Retina (tissue), 1 donor: ENCODE results near the gene FSIP1.

Source experiments
- DNase-seq: peaks from one replicate; pipeline ENCODE4 v3.0.0-alpha.2; 2016

The FSIP1 gene

DNA sequence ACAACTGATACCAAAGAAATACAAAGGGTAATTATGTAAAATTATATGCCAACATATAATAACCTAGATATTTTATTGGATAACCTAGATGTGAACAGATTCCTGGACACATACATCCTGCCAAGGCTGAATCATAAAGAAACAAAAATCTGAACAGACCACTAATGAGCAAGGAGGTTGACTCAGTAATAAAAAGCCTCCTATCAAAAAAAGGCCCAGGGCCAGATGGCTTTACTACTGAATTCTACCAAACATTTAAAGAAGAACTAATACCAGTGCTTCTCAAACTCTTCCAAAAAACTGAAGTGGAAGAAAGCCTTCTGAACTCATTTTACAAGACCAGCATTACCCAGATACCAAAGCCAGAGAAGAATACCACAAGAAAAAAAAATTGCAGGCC is 169.4 kb downstream of the FSIP1 start:
- no peak for DNase-seq

DNA sequence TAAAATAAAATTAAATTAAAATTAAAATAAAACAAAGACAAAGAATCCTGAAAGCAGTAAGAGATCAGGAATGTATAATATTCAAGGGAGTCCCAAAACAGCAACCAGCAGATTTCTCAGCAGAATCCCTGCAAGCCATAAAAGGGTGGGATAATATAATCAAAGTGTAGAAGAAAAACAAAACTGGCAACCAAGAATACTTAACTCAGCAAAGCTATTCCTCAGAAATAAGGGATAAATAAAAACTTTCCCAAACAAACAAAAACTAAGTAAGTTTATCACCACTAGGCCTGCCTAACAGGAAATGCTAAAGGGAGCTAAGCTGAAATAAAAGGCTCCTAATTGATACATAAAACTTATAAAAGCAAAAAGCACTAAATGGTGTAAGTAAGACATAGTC is 172.0 kb downstream of the FSIP1 start:
- DNase-seq = no peak

- DNase-seq = no peak
These were observed 173.3 kb downstream of the FSIP1 start for GRCh38 chr15:39609166-39609916.

DNA sequence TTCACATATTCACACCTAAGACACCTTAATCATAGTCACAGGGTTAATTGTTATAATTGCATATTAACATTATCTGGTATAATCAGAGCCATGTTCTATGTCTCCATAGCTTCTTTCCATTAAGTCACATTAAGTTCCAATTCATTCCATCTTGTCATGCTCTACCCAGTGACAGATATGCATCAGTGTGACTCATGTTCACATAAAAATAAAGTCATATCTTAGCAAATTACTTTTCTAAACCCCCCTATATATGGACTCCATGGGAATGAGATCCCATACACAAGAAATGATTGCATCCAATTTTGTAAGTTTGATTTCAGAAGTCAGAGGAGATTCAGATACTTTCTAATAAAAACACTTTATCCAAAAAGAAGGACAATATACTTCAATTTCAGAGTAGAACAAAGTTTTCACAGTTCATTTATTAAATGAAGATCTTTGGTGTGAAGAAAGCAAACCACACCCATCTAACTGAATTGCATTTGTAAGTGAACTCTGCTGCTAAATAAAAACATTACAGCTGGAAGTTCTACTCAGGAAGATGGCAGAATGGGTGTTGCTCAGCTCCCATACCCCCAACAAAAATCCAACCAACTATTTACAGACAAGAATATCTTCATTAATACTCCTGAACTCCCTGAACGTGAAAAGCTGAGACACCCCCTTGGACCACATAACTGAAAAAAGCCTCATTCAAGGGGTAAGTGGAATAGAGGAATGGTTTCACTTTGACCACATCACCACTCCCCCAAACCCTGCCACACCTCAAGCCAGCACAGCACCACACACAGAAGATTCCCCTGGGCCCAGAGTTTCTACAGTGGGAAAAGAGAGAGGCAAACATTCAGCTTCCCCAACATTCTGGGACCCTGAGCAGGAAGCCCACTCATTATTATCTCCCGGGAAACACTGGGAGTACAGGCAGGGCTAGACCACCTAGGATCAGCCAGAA is 174.2 kb downstream of the FSIP1 start:
- DNase-seq = no peak

GRCh38 chr15:39605146-39605545 is 177.5 kb downstream of the FSIP1 start:
- DNase-seq = no peak

GRCh38 chr15:39602143-39602542 is 180.5 kb downstream of the FSIP1 start:
- DNase-seq = no peak

DNA sequence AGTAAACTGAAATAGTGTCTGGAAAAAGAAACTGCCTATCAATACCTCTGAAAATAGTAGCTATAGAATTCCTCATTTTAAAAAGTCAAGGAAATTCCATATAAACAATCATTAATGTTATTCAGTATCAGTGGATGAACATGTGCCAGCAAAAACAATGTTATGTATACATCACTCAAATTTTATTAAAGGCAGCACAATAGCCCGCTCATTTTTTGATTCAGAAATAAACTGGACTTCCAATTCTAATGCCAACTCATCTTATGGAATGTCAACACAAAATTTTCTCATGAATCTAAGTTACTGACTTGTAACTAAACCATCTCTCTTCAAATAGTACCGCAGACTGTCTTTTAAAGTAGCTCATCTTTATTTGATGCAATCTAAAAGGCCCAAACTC is 182.8 kb downstream of the FSIP1 start:
- no peak for DNase-seq

DNA sequence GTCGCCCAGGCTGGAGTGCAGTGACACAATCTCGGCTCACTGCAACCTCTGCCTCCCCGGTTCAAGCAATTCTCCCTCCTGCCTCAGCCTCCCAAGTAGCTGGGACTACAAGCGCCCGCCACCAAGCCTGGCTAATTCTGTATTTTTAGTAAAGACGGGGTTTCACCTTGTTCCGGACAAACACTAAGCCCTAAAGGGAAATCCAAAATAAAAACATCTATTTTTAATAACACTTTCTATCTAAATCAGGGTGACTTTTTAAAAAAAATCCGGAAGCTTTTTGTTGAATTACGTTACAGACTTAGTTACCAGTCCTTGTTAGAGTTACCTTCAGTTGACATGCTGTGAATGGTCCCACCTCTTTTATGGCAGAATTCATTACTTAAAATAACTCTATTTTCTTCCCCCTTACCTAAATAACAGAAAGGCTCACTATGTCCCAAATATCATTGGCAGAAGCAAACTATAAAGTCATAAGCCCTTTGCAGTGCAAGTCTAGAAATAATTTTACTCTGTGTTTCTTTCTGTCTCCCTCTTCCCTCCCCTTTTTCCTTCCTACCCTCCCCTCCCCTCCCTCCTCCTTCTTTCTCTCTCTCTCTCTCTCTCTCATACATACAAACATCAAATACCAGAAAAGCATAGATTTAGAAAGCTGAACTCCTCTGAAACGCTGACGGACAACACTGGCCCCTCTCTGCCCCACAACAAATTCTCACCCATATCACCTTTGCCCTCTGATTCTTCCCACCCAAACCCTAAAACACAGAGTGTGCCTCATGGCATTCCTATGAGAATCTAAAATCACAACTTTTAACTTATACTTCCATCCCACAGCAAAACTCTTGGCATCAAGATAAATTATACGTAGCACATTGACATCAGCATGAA is 183.4 kb downstream of the FSIP1 start:
- DNase-seq = no peak

DNA sequence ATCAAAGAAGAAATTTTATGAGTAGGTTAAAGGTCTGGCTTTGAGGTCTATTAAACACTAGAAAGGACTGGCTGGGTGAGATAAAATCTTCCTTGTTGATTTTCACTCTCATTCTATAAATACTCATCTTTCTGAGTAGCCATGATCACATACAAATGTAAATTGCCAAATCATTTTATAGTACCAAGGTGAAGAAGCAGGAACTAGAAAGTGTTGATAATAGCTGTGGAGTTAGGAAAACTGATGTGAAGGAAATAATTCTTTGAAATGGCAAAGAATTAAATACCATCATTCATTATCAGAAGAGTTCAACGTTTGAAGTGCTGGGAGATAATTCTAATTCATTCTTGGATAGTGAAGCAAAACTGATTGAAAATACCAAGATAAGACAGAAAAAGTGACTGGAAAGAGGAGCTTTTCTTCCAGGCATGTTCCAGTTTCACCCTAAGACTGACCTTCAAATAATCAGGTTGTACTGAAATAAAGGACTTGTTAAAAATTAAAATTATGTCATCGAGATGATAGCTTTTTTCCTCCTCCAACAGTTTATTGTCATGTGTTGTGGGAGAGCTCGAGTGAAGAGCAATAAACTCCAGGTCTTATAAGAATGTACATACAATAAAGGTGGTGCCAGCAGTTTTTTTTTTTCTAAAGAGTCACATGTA is 184.3 kb downstream of the FSIP1 start:
- no peak for DNase-seq

- no peak for DNase-seq
These were observed 184.9 kb downstream of the FSIP1 start for GRCh38 chr15:39597751-39598185.

DNA sequence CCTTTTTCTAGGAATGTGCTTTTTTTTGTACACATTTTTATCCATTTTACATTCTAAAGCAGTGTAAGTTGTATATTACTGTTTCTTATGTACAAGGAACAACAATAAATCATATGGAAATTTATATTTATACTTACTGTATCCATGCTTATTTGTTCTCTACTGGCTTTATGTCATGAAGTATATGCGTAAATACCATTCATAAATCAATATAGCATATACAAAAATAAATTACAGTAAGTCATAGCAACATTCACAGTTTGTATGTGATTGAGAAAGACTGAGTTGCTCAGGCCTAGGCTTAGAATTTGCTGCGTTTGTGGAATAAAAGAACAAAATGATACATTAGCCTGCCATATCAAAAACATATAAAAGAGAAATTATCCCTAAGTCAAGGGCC is 185.3 kb downstream of the FSIP1 start:
- no peak for DNase-seq

- no peak for DNase-seq
These were observed 186.1 kb downstream of the FSIP1 start for GRCh38 chr15:39596358-39597051.

DNA sequence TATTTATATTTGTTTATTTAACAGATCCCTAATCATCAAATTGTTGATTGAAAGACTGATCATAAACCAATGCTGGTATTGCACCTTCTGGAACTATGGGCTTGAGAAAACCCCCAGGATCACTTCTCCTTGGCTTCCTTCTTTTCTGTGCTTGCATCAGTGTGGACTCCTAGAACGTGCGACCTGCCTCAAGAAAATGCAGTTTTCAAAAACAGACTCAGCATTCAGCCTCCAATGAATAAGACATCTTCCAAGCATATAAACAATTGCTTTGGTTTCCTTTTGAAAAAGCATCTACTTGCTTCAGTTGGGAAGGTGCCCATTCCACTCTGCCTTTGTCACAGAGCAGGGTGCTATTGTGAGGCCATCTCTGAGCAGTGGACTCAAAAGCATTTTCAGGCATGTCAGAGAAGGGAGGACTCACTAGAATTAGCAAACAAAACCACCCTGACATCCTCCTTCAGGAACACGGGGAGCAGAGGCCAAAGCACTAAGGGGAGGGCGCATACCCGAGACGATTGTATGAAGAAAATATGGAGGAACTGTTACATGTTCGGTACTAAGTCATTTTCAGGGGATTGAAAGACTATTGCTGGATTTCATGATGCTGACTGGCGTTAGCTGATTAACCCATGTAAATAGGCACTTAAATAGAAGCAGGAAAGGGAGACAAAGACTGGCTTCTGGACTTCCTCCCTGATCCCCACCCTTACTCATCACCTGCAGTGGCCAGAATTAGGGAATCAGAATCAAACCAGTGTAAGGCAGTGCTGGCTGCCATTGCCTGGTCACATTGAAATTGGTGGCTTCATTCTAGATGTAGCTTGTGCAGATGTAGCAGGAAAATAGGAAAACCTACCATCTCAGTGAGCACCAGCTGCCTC is 187.1 kb downstream of the FSIP1 start:
- DNase-seq = no peak

- DNase-seq = no peak
These were observed 187.9 kb downstream of the FSIP1 start for GRCh38 chr15:39594446-39595337.

- no peak for DNase-seq
These were observed 188.8 kb downstream of the FSIP1 start for GRCh38 chr15:39593656-39594445.

GRCh38 chr15:39593071-39593655 is 189.5 kb downstream of the FSIP1 start:
- DNase-seq = no peak

DNA sequence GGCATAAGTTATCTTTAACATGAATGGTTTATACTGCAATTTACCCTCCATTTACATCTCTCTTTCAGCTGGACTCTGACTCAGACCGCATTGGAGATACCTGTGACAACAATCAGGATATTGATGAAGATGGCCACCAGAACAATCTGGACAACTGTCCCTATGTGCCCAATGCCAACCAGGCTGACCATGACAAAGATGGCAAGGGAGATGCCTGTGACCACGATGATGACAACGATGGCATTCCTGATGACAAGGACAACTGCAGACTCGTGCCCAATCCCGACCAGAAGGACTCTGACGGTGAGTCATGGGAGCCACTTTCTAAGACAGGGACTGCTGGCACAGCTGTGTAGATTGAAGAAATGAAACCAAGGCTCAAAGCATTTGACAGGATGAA is 190.1 kb downstream of the FSIP1 start:
- DNase-seq = no peak

GRCh38 chr15:39591896-39592315 is 190.7 kb downstream of the FSIP1 start:
- DNase-seq = no peak
